ENCODE measurements around the gene KHNYN.
"Not testable (repeated sequence)": the region's sequence is repeated elsewhere in the genome, so short reads cannot be mapped to it uniquely, and the experiment has no call there.

- TF ChIP-seq SUZ12 (IDR thresholded peaks at IDR 0.05); SP1 (IDR thresholded peaks at IDR 0.05); HDGF (IDR thresholded peaks at IDR 0.05; ENCODE audit: borderline replicate concordance); ELF4 (IDR thresholded peaks at IDR 0.05); FOXA1 (IDR thresholded peaks at IDR 0.05); TARDBP (IDR thresholded peaks at IDR 0.05); CTBP1 (IDR thresholded peaks at IDR 0.05; ENCODE audit: borderline replicate concordance); NFRKB (IDR thresholded peaks at IDR 0.05); L3MBTL2 (conservative IDR thresholded peaks at IDR 0.05); FOXM1 (IDR thresholded peaks at IDR 0.05; ENCODE audit: borderline replicate concordance); BHLHE40 (IDR thresholded peaks at IDR 0.05; ENCODE audit: borderline replicate concordance); ARNT (IDR thresholded peaks at IDR 0.05): not testable (repeated sequence)
These were observed 21.1 kb downstream of the KHNYN start for GRCh38 chr14:24450828-24451227.
